IPS DF 19.7 (cell line): Measurements from ENCODE around the gene CLDN3.
"Not testable (repeated sequence)": the region's sequence is repeated elsewhere in the genome, so short reads cannot be mapped to it uniquely, and the experiment has no call there.

Experiments
- DNase-seq: peaks from one replicate; pipeline ENCODE4 v3.0.0-alpha.2; 2013; ENCODE audit warnings: low read depth, low spot score

CLDN3 gene

GRCh38 chr7:73736885-73737284 lies 33.2 kb downstream of the CLDN3 start:
- DNase-seq, result no peak

DNA sequence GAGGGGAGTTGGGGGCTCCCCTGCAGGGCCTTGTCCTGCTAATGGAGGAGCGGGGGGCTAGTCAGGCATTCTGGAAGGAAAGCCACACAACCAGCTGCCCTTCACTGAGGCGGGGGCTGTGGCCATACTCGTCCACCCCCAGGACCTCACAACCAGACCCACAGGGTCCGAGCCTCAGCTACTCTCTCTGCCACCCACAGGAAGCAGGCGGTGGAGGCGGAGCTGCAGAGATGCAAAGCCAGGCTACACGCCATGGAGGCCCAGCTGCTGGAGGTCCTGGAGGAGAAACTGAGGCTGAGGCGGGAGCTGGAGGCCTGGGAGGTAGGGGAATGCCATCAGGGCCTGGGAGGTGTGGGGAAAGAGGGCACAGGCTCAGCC lies 34.6 kb downstream of the CLDN3 start:
- no peak for DNase-seq

GRCh38 chr7:73734619-73735527 lies 35.2 kb downstream of the CLDN3 start:
- DNase-seq, result no peak

DNA sequence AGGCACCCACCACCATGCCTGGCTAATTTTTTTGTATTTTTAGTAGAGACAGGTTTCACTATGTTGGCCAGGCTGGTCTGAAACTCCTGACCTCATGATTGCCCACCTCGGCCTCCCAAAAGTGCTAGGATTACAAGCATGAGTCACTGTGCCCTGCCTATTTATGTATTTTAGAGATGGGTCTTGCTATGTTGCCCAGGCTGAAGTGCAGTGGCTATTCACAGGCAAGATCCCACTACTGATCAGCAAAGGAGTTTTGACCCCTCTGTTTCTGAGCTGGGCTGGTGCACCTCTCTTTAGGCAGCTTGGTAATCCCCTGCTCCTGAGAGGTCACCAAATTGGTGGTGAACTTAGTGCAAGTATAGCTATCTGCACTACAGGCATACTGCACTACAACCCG lies 37.7 kb downstream of the CLDN3 start:
- DNase-seq, result no peak

DNA sequence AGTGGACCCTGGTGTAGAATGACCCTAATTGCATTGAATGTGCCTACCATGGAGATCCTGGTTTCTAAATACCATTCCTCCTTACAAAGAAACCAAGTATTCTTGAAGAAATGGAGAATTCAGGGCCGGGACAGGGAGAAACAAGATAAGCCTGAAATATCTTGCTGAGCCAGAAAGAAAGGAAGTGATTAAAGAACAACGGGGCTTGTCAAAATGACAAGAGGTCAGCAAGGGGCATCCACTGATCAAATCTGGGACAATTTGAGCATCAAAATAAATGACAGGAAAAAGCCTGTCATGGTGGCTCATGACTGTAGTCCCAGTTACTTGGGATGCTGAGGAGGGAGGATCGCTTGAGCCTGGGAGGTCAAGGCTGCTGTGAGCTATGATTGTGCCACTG lies 39.6 kb downstream of the CLDN3 start:
- DNase-seq, result no peak

GRCh38 chr7:73728551-73728950 lies 41.5 kb downstream of the CLDN3 start:
- DNase-seq, result no peak

DNA sequence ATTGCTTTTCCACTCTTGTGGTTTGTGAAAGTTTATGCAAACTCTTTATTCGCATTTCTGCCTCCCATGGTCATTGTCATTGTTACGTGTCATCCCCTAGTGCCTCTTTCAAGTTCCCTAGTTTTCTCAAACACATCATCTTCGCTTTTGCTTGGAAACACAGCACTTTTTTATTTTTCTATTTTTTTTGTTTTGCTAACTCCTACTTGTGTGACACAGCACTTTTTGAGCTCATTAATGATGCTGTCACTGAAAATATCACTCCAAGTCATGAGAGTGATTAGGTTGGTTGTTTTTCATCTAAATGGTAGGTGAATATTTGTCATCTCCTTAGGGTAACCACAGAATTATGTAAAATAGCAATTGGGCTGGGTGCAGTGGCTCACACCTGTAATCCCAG lies 42.1 kb downstream of the CLDN3 start:
- DNase-seq, result no peak

DNA sequence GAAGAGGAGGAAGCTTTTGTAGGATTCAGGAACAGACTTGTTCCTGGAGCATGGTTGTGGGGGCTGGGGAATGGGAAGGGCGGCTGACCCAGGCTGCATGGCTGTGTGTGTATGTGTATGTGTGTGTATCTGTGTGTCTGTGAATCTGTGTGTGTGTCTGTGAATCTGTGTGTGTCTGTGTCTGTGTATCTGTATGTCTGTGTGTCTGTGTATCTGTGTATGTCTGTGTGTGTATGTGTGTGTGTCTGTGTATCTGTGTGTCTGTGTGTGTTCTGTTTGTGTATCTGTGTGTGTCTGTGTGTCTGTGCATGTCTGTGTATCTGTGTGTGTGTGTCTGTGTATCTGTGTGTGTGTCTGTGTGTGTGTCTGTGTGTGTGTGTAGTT lies 44.0 kb downstream of the CLDN3 start:
- no peak for DNase-seq

- DNase-seq, result no peak
Observed at GRCh38 chr7:73723813-73724212, 46.3 kb downstream of the CLDN3 start.

DNA sequence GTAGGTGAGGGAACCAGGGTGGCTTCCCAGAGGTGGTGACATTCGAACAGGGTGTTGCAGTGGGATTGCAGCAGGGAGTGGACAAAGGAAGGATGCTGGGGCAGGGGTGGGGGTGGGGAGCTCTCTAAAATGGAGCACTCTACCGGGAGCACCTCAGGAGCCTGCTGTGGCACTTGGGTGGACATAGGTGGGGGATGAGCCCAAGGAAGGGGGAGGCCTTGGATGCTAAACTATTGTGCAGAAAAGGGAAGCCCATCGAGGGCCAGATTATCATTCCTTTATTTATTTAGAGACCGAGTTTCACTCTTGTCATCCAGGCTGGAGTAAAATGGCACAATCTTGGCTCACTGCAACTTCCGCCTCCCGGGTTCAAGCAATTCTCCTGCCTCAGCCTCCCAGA lies 47.3 kb downstream of the CLDN3 start:
- DNase-seq, result no peak

GRCh38 chr7:73722182-73722581 lies 47.9 kb downstream of the CLDN3 start:
- not testable (repeated sequence) for DNase-seq

DNA sequence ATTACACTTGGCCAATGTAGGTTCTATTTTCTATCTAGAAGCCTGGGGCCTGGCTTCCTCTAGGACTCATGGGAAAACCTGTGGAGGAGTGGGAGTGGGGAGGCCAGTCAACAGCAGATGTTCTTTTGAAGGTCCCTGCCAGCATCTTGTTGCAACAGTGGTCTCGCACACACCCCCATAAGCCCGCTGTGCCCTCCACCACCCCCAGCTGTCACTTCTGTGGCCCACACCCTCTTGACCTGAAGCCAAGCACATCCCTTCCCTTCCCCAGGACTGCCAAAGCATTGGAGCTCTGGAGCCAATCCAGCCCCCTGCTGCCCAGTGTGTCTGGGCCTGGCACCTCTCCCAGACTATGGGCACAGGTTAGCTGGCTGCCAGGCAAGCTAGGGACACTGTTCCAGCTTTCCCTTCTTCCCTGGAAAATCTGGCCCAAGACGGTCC lies 48.7 kb downstream of the CLDN3 start:
- DNase-seq, result no peak

DNA sequence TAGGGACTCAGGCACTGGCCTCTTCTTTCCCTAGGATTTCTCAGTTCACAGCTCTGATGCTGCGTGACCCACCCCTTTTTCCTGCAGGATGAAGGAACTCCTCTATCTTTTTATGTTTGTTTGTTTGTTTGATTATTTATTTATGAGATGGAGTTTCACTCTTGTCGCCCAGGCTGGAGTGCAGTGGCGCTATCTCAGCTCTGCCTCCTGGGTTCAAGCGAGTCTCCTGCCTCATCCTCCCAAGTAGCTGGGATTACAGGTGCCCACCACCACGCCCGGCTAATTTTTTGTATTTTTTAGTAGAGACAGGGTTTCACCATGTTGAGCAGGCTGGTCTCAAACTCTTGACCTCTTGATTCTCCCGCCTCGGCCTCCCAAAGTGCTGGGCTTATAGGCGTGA lies 49.6 kb downstream of the CLDN3 start:
- DNase-seq, result not testable (repeated sequence)

GRCh38 chr7:73719806-73720169 lies 50.3 kb downstream of the CLDN3 start:
- DNase-seq, result no peak
